ENCODE measurements around the gene BSPH1. TPM values are rescaled to one million over a fixed set of nuclear protein-coding genes. Genes with fewer than 3 reads are reported as not detected.

Gene BSPH1
- total RNA-seq, 2 experiments from 2014 or later: not detected

Other genes starting within 250 kb of the BSPH1 start
- 100 to 1,000 TPM; 244 to 272 TPM for gene NOP53, start 246.6 kb downstream of the BSPH1 start, total RNA-seq
- 100 to 1,000 TPM; 132 to 140 TPM for gene SELENOW, start 213.5 kb downstream of the BSPH1 start, total RNA-seq
- gene TPRX1, start 187.6 kb downstream of the BSPH1 start, total RNA-seq: not detected
- gene CRX, start 170.2 kb downstream of the BSPH1 start, total RNA-seq: not detected
- not detected for gene TPRX2, start 132.9 kb downstream of the BSPH1 start, total RNA-seq
- not detected for gene SULT2A1, start 105.9 kb downstream of the BSPH1 start, total RNA-seq
- not detected for gene ELSPBP1, start 2.5 kb upstream of the BSPH1 start, total RNA-seq
- gene CABP5, start 51.9 kb upstream of the BSPH1 start, total RNA-seq: not detected
- gene PLA2G4C, start 118.6 kb upstream of the BSPH1 start, total RNA-seq: 1 to 10 TPM in 1 of 2 experiments, under 1 TPM in 1; 0.73 to 1.8 TPM
- 100 to 1,000 TPM; 190 to 198 TPM for gene LIG1, start 178.2 kb upstream of the BSPH1 start, total RNA-seq
- 10 to 100 TPM in 1 of 2 experiments, 1 to 10 TPM in 1; 9.0 to 10.3 TPM for gene ZSWIM9, start 178.5 kb upstream of the BSPH1 start, total RNA-seq

Measured in activated CD8-positive, alpha-beta T cell treated with anti-CD3 and anti-CD28 coated beads, Interleukin-2, amount 10 ng/mL, durations not matched to agents 7 days and 5 days (primary cell).